Measurements from ENCODE around the gene VPS36.

The VPS36 gene

GRCh38 chr13:52446265-52446664, 4.2 kb downstream of the VPS36 start:
- Mint-ChIP-seq H3K27ac (no peak overlapping the region), H3K4me3 (no peak overlapping the region), H3K4me1 (peaks cover 24% of the 10 kb centered on the region), H3K36me3 (ENCODE audit: low read depth) (peaks cover 39% of the 10 kb centered on the region), H3K27me3 (ENCODE audit: low read depth, poor library complexity) (no peaks in the 10 kb centered on the region), H3K9me3 (no peaks in the 10 kb centered on the region)
- TF ChIP-seq CTCF (IDR thresholded peaks at IDR 0.05): no peak
- no peak for DNase-seq

GRCh38 chr13:52432456-52432855, 18.0 kb downstream of the VPS36 start:
- H3K27me3 Mint-ChIP-seq (ENCODE audit: low read depth, poor library complexity): no peaks in the 10 kb centered on the region
- no peak for DNase-seq
- no peak overlapping the region for H3K27ac Mint-ChIP-seq
- no peaks in the 10 kb centered on the region for H3K4me1 Mint-ChIP-seq
- peaks cover 69% of the 10 kb centered on the region for H3K36me3 Mint-ChIP-seq (ENCODE audit: low read depth)
- no peak overlapping the region for H3K4me3 Mint-ChIP-seq
- no peak for TF ChIP-seq CTCF (IDR thresholded peaks at IDR 0.05)
- H3K9me3 Mint-ChIP-seq: no peaks in the 10 kb centered on the region

- H3K36me3 Mint-ChIP-seq (ENCODE audit: low read depth): peaks cover 67% of the 10 kb centered on the region
- no peak overlapping the region for H3K27ac Mint-ChIP-seq
- no peaks in the 10 kb centered on the region for H3K9me3 Mint-ChIP-seq
- no peaks in the 10 kb centered on the region for H3K4me1 Mint-ChIP-seq
- no peak for DNase-seq
- no peak for TF ChIP-seq CTCF (IDR thresholded peaks at IDR 0.05)
- no peak overlapping the region for H3K4me3 Mint-ChIP-seq
- H3K27me3 Mint-ChIP-seq (ENCODE audit: low read depth, poor library complexity): peaks cover 7% of the 10 kb centered on the region
These were observed 22.1 kb downstream of the VPS36 start for GRCh38 chr13:52428295-52428694.

- Mint-ChIP-seq H3K27me3 (ENCODE audit: low read depth, poor library complexity) (peaks cover 7% of the 10 kb centered on the region), H3K9me3 (no peaks in the 10 kb centered on the region), H3K4me1 (no peaks in the 10 kb centered on the region), H3K27ac (no peak overlapping the region), H3K4me3 (no peak overlapping the region), H3K36me3 (ENCODE audit: low read depth) (peaks cover 71% of the 10 kb centered on the region)
- no peak for DNase-seq
- TF ChIP-seq CTCF (IDR thresholded peaks at IDR 0.05): no peak
These were observed 29.2 kb downstream of the VPS36 start for GRCh38 chr13:52421216-52421615.

- no peak for DNase-seq
- TF ChIP-seq CTCF (IDR thresholded peaks at IDR 0.05): no peak
- H3K36me3 Mint-ChIP-seq (ENCODE audit: low read depth): peaks cover 58% of the 10 kb centered on the region
- H3K9me3 Mint-ChIP-seq: no peaks in the 10 kb centered on the region
- H3K27ac Mint-ChIP-seq: no peak overlapping the region
- no peaks in the 10 kb centered on the region for H3K4me1 Mint-ChIP-seq
- no peak overlapping the region for H3K4me3 Mint-ChIP-seq
- H3K27me3 Mint-ChIP-seq (ENCODE audit: low read depth, poor library complexity): no peaks in the 10 kb centered on the region
These were observed 31.4 kb downstream of the VPS36 start for GRCh38 chr13:52419080-52419479.

- H3K4me3 Mint-ChIP-seq: no peak overlapping the region
- no peak overlapping the region for H3K27ac Mint-ChIP-seq
- no peaks in the 10 kb centered on the region for H3K4me1 Mint-ChIP-seq
These were observed 35.5 kb downstream of the VPS36 start for GRCh38 chr13:52414963-52415362.

More at GRCh38 chr13:52414963-52415362, 35.5 kb downstream of the VPS36 start:
- no peak for DNase-seq
- no peak for TF ChIP-seq CTCF (IDR thresholded peaks at IDR 0.05)
- H3K9me3 Mint-ChIP-seq: no peaks in the 10 kb centered on the region
- no peaks in the 10 kb centered on the region for H3K27me3 Mint-ChIP-seq (ENCODE audit: low read depth, poor library complexity)
- peaks cover 42% of the 10 kb centered on the region for H3K36me3 Mint-ChIP-seq (ENCODE audit: low read depth)
